Smooth muscle cell (in vitro differentiated cells): Measurements from ENCODE around the gene SPATA2. TPM values are rescaled to one million over a fixed set of nuclear protein-coding genes. Genes with fewer than 3 reads are reported as not detected.

Source experiments
- DNase-seq: peaks from one replicate; lab custom pipeline; 2025; ENCODE audit not compliant: unreplicated experiment; lab: John Stamatoyannopoulos, UW
- H2AFZ ChIP-seq: fragments of 200-600 bp; sonication (generic); 2 replicates; pipeline ENCODE4 v1.6.0; 2016; ENCODE audit warnings: antibody characterized with exemption, low read depth, mild to moderate bottlenecking
- H3F3A ChIP-seq: fragments of 200-600 bp; sonication (generic); 2 replicates; pipeline ENCODE4 v1.6.0; 2017; ENCODE audit warnings: antibody characterized with exemption, low read depth
- H3K27ac ChIP-seq: fragments of 200-600 bp; sonication (generic); 2 replicates; pipeline ENCODE4 v1.5.1; 2016; ENCODE audit warnings: low read depth, mild to moderate bottlenecking
- H3K27me3 ChIP-seq: fragments of 200-600 bp; sonication (generic); 2 replicates; pipeline ENCODE4 v1.6.1; 2016; ENCODE audit warnings: low read depth, mild to moderate bottlenecking
- H3K36me3 ChIP-seq: fragments of 200-600 bp; sonication (generic); 2 replicates; pipeline ENCODE4 v1.5.1; 2016; ENCODE audit warnings: low read depth
- H3K4me1 ChIP-seq: fragments of 200-600 bp; sonication (generic); 2 replicates; pipeline ENCODE4 v1.5.1; 2016; ENCODE audit warnings: low read depth
- H3K4me2 ChIP-seq: fragments of 200-600 bp; sonication (generic); 2 replicates; pipeline ENCODE4 v1.6.0; 2016; ENCODE audit warnings: mild to moderate bottlenecking
- H3K4me3 ChIP-seq: fragments of 200-600 bp; sonication (generic); 2 replicates; pipeline ENCODE4 v1.5.1; 2016; ENCODE audit warnings: mild to moderate bottlenecking
- H3K79me2 ChIP-seq: fragments of 200-600 bp; sonication (generic); 2 replicates; pipeline ENCODE4 v1.6.0; 2016; ENCODE audit warnings: low read depth, mild to moderate bottlenecking
- H3K9ac ChIP-seq: fragments of 200-600 bp; sonication (generic); 2 replicates; pipeline ENCODE4 v1.6.0; 2016; ENCODE audit warnings: low read depth
- H3K9me3 ChIP-seq: fragments of 200-600 bp; sonication (generic); replicated peaks from 2 replicates; pipeline ENCODE4 v1.5.1; 2016; ENCODE audit warnings: low read depth
- H4K20me1 ChIP-seq: fragments of 200-600 bp; sonication (generic); 2 replicates; pipeline ENCODE4 v1.6.0; 2016; ENCODE audit warnings: low read depth
- WGBS: methylation state at CpG from one replicate; pipeline ENCODE4 v1.1.7; 2016; ENCODE audit warnings: low lambda C conversion rate; 5-methylcytosine and 5-hydroxymethylcytosine counted together
- polyA plus RNA-seq: library from polyadenylated mRNA; unstranded; fragments of >200 nt; fragmentation: Nextera tagmentation; extraction: Ambion mirVana; gene quantifications from 2 replicates; pipeline ENCODE4 v1.2.1, GENCODE V29; 2016
- small RNA-seq: library from RNA; depleted of rRNA; stranded (forward); fragments of <200 nt; gene quantifications from one replicate; pipeline ENCODE3, GENCODE V24; 2014
- total RNA-seq: library from RNA; depleted of rRNA; stranded (reverse); fragments of >200 nt; gene quantifications from 2 replicates; pipeline ENCODE4 v1.2.3, GENCODE V29; 2014
- TF ChIP-seq, protein P1 (sequence below): fragments of 200-600 bp; sonication (generic); IDR thresholded peaks from 2 replicates; pipeline ENCODE4 v1.5.1; 2017; ENCODE audit warnings: borderline replicate concordance, mild to moderate bottlenecking, antibody characterized with exemption; ENCODE audit not compliant: insufficient read depth, poor library complexity, severe bottlenecking

Gene SPATA2
- total and polyA plus RNA-seq, 2 experiments from 2014 or later: 3.9 to 9.9 TPM

DNA sequence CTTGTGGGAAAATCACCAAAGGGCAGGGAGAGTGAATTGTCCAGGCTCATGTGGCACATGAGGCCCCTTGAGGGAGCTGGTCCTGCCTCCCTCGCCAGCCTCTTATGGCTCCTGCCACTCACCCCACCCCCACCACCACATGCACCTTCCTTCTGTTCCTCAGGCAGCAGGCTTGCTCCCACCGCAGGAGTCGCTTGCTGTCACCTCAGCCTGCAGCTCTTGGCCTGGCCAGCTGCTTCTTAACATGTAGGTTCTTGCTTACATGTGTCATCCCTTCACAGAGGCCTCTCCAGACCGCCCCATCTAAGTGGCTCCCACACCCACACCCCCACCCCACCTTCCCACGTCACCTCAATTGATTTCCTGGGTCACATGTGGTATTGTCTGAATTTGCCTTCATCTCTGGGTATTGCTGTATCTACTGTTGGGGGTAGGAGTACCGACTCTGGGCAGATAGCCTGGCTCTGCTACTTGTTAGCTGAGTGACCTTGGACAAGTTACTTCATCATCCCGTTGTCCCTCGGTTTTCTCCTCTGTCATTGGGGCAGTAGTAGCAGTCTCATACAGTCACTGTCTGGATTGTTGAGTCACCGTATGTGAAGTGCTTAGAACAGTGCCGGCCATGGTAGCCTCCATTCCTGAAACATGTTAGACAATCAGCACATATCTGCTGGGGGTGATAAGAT, 61.0 kb downstream of the SPATA2 start:
- WGBS: 81% methylated on average over 10 of the region's 10 CpGs
- H3K27me3 ChIP-seq: no peaks in the 10 kb centered on the region
- no peak overlapping the region for H3K4me2 ChIP-seq
- H2AFZ ChIP-seq: no peak overlapping the region
- TF ChIP-seq, protein P1, sequence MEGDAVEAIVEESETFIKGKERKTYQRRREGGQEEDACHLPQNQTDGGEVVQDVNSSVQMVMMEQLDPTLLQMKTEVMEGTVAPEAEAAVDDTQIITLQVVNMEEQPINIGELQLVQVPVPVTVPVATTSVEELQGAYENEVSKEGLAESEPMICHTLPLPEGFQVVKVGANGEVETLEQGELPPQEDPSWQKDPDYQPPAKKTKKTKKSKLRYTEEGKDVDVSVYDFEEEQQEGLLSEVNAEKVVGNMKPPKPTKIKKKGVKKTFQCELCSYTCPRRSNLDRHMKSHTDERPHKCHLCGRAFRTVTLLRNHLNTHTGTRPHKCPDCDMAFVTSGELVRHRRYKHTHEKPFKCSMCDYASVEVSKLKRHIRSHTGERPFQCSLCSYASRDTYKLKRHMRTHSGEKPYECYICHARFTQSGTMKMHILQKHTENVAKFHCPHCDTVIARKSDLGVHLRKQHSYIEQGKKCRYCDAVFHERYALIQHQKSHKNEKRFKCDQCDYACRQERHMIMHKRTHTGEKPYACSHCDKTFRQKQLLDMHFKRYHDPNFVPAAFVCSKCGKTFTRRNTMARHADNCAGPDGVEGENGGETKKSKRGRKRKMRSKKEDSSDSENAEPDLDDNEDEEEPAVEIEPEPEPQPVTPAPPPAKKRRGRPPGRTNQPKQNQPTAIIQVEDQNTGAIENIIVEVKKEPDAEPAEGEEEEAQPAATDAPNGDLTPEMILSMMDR: no peak
- peaks cover 13% of the 10 kb centered on the region for H3K4me1 ChIP-seq
- no peak for DNase-seq
- no peak overlapping the region for H3K4me3 ChIP-seq
- H3K9me3 ChIP-seq: no peaks in the 10 kb centered on the region
- H3K79me2 ChIP-seq: no peaks in the 10 kb centered on the region
- no peaks in the 10 kb centered on the region for H4K20me1 ChIP-seq
- peak overlapping the region; percentile 54 for H3K27ac ChIP-seq
- no peaks in the 10 kb centered on the region for H3F3A ChIP-seq
- H3K36me3 ChIP-seq: no peaks in the 10 kb centered on the region
- H3K9ac ChIP-seq: peak overlapping the region; percentile 8

DNA sequence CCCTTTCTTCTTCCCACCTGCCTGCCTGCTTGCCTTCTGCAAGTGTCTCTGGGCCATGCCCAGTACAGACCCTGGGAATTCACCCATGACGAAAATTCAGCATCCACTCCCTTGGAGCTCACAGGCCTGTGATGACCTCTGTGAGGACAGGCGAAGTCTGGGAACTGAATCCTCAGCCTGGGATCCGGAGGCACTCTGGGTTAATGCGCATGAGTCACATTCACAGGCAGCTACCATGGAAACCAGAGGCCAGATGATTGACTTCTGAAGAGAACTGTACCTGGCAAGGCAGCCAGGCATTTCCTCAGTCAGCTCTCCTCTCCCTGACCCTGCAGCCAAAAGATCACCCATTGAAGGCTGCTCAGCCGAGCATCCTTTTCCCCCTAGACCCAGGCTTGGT, 61.7 kb downstream of the SPATA2 start:
- H3F3A ChIP-seq: no peaks in the 10 kb centered on the region
- no peak overlapping the region for H2AFZ ChIP-seq
- no peaks in the 10 kb centered on the region for H3K27me3 ChIP-seq
- H3K9ac ChIP-seq: peak overlapping the region; percentile 8
- no peak overlapping the region for H3K4me2 ChIP-seq
- H3K4me3 ChIP-seq: no peak overlapping the region
- no peak for DNase-seq
- no peaks in the 10 kb centered on the region for H3K79me2 ChIP-seq
- TF ChIP-seq, protein P1: no peak
- no peaks in the 10 kb centered on the region for H4K20me1 ChIP-seq
- peak overlapping the region; percentile 54 for H3K27ac ChIP-seq
- H3K36me3 ChIP-seq: no peaks in the 10 kb centered on the region
- 44% methylated on average over 5 of the region's 5 CpGs for WGBS
- H3K4me1 ChIP-seq: peaks cover 13% of the 10 kb centered on the region
- no peaks in the 10 kb centered on the region for H3K9me3 ChIP-seq

Small RNAs within 50 kb of the gene (small RNA-seq; reads per million reads assigned to genes)
- gene RF00017 (not detected), gene RF00019 (not detected)

Other genes with a start within 250 kb of the SPATA2 start
- 25.6 and 26.0 TPM in 2 replicates for gene B4GALT5, start 201.7 kb downstream of the SPATA2 start, total RNA-seq
- 8.2 and 12.0 TPM in 2 replicates for gene B4GALT5, start 201.7 kb downstream of the SPATA2 start, polyA plus RNA-seq
- gene SLC9A8, start 102.7 kb downstream of the SPATA2 start, total RNA-seq: 3.9 and 4.5 TPM in 2 replicates
- gene SLC9A8, start 102.7 kb downstream of the SPATA2 start, polyA plus RNA-seq: 1.4 and 2.2 TPM in 2 replicates
- 54.2 and 62.7 TPM in 2 replicates for gene RNF114, start 20.9 kb upstream of the SPATA2 start, total RNA-seq
- 80.5 and 87.2 TPM in 2 replicates for gene RNF114, start 20.9 kb upstream of the SPATA2 start, polyA plus RNA-seq
- 3.7 and 5.6 TPM in 2 replicates for gene SNAI1, start 67.5 kb upstream of the SPATA2 start, total RNA-seq
- 16.1 and 20.7 TPM in 2 replicates for gene SNAI1, start 67.5 kb upstream of the SPATA2 start, polyA plus RNA-seq
- 94.1 and 94.8 TPM in 2 replicates for gene UBE2V1, start 197.6 kb upstream of the SPATA2 start, total RNA-seq
- 128 and 141 TPM in 2 replicates for gene UBE2V1, start 197.6 kb upstream of the SPATA2 start, polyA plus RNA-seq
- 36.6 and 45.8 TPM in 2 replicates for gene PEDS1, start 238.2 kb upstream of the SPATA2 start, total RNA-seq
- 47.4 and 64.3 TPM in 2 replicates for gene PEDS1, start 238.2 kb upstream of the SPATA2 start, polyA plus RNA-seq